T-helper 1 cell treated with Interleukin-12 subunit alpha and Interleukin-12 subunit beta and Interleukin-4 antibody, amounts not matched to agents 30 μg/mL and 1 μg/mL, for 36 hours (primary cell): ENCODE data around the gene SPEF2.
A peak's percentile ranks its signal among the peaks of the same experiment; 100 is the strongest.
"Not testable (repeated sequence)": the region's sequence is repeated elsewhere in the genome, so short reads cannot be mapped to it uniquely, and the experiment has no call there.

ENCODE experiments used
- H3K27ac Mint-ChIP-seq: one replicate; pipeline ENCODE4 v1.8.0; 2021; ENCODE audit warnings: mild to moderate bottlenecking, mixed read lengths
- H3K27me3 Mint-ChIP-seq: one replicate; pipeline ENCODE4 v1.8.0; 2021; ENCODE audit warnings: low read depth, mixed read lengths
- H3K36me3 Mint-ChIP-seq: one replicate; pipeline ENCODE4 v1.8.0; 2021; ENCODE audit warnings: low read depth, mixed read lengths
- H3K4me1 Mint-ChIP-seq: one replicate; pipeline ENCODE4 v1.8.0; 2021; ENCODE audit warnings: low read depth, mixed read lengths
- H3K4me3 Mint-ChIP-seq: one replicate; pipeline ENCODE4 v1.8.0; 2021; ENCODE audit warnings: mild to moderate bottlenecking, moderate library complexity, mixed read lengths
- H3K9me3 Mint-ChIP-seq: one replicate; pipeline ENCODE4 v1.8.0; 2021; ENCODE audit warnings: mixed read lengths

Gene SPEF2

DNA sequence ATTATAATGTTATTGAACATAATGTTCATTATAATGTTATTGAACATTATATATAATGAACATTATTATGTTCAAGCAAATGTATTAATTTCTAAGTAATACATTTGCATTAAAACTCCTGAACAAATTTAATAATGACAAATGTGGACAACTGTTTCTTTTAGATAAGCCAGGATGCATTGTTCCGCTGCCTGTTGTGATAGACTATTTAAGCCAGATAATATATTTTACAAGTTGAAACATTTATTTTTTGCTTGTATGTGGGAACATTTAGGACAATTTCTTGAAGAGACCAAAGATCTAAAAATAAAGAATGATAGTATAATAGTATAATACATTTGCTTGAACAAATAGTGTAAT, 54.6 kb downstream of the SPEF2 start:
- H3K27me3 Mint-ChIP-seq, H3K9me3 Mint-ChIP-seq, H3K36me3 Mint-ChIP-seq, H3K4me3 Mint-ChIP-seq: not testable (repeated sequence)
- peak overlapping the region; percentile 26 for H3K27ac Mint-ChIP-seq
- peaks cover 51% of the 10 kb centered on the region for H3K4me1 Mint-ChIP-seq

DNA sequence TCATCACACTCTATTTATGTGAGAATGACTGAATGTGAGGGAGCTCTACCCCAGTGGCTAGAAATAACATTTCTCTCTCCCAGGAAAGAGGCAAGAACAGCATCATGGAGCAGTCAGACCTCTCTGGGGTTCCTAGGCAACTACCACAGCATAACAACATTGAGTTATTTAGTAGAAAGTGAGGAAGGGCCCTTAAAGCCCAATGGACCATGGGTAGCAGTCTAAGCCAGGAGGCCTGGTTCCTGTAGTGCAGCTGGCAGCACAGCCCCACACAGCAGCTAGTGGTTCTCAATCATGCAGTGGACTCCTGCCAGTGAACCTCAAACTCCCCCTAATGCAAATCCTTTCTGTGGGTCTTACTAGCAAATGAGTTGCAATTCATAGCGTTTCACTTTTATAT, 55.3 kb downstream of the SPEF2 start:
- peak overlapping the region; percentile 38 for H3K4me3 Mint-ChIP-seq

DNA sequence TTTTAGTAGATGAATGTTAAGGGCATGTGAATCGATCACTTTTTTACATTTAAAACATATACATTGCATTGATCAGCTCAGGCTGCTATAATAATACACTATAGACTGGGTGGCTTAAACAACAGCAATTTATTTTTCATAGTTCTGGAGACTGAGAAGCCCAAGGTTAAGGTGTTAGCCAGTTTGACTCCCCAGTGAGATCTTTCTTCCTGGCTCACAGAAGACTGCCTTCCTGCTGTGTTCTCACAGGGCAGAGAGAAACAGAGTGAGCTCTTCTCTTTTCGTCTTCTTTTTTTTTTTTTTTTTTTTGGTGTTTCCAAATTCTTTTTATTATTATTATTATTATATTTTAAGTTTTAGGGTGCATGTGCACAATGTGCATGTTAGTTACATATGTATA, 56.4 kb downstream of the SPEF2 start:
- Mint-ChIP-seq H3K27ac (peak overlapping the region; percentile 82), H3K9me3 (no peaks in the 10 kb centered on the region), H3K27me3 (no peaks in the 10 kb centered on the region), H3K4me3 (peak overlapping the region; percentile 52), H3K36me3 (peaks cover 2% of the 10 kb centered on the region), H3K4me1 (peaks cover 48% of the 10 kb centered on the region)

More for the DNA sequence above, 55.3 kb downstream of the SPEF2 start:
- peak overlapping the region; percentile 82 for H3K27ac Mint-ChIP-seq
- peaks cover 4% of the 10 kb centered on the region for H3K36me3 Mint-ChIP-seq
- no peaks in the 10 kb centered on the region for H3K27me3 Mint-ChIP-seq
- no peaks in the 10 kb centered on the region for H3K9me3 Mint-ChIP-seq
- peaks cover 51% of the 10 kb centered on the region for H3K4me1 Mint-ChIP-seq

DNA sequence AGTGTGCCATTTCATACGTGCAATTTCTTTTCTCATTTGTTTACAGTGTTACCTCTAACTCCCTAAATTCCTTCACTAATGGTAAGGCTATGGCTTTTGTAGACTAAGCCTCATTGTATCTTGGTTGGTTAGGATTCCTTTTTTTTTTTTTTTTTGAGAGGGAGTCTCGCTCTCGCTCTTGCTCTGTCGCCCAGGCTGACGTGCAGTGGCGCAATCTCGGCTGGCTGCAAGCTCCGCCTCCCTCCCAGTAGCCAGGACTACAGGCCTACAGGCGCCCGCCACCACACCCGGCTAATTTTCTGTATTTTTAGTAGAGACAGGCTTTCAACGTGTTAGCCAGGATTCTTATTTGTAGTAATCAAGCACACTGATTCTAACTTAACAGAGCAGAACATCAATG, 57.7 kb downstream of the SPEF2 start:
- Mint-ChIP-seq H3K9me3 (no peaks in the 10 kb centered on the region), H3K4me1 (peaks cover 44% of the 10 kb centered on the region), H3K36me3 (peaks cover 2% of the 10 kb centered on the region), H3K27me3 (no peaks in the 10 kb centered on the region), H3K4me3 (no peak overlapping the region), H3K27ac (no peak overlapping the region)

DNA sequence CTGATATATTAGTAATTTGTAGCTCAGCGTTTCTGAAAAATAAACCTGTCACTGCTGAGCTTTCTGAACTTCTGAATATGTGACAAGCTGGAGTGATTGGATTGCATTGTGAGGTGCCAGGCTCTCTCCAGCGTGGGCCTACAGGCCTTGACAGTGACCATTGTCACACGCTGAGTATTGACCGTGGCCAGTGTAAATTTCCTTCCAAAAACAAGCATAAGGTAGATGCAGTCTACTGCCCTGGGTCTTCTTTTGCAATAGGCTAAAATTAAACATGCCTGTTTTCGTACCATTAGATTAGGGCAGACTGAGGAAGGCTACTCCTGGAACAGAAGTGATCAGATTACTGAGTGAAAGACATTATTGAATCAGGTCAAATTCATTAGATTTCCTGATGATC, 60.2 kb downstream of the SPEF2 start:
- Mint-ChIP-seq H3K27me3 (no peaks in the 10 kb centered on the region), H3K4me3 (no peak overlapping the region)

DNA sequence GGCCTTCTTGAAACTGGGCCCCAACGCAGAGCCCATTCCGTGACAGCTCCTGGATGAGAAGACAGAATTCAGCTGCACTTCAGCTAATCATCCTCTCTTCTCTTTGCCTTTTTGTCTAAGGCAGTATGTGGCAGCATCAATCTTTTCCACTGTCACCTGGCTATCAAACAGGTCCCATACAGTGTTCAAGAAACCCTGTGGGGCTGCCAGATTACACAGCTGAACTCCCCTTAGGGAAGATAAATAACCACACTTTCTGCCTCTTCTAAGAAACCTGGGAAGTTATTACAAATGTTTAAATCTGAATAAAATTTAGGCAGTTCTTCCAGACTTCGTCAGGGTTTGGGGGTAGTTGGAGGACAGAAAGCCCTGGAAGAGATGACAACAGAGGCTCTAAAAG, 61.0 kb downstream of the SPEF2 start:
- Mint-ChIP-seq H3K27ac (no peak overlapping the region), H3K4me1 (peaks cover 18% of the 10 kb centered on the region), H3K4me3 (no peak overlapping the region), H3K9me3 (no peaks in the 10 kb centered on the region), H3K36me3 (peaks cover 5% of the 10 kb centered on the region), H3K27me3 (no peaks in the 10 kb centered on the region)

More for the DNA sequence above, 60.2 kb downstream of the SPEF2 start:
- no peaks in the 10 kb centered on the region for H3K9me3 Mint-ChIP-seq
- H3K27ac Mint-ChIP-seq: no peak overlapping the region
- H3K36me3 Mint-ChIP-seq: peaks cover 5% of the 10 kb centered on the region
- peaks cover 26% of the 10 kb centered on the region for H3K4me1 Mint-ChIP-seq

DNA sequence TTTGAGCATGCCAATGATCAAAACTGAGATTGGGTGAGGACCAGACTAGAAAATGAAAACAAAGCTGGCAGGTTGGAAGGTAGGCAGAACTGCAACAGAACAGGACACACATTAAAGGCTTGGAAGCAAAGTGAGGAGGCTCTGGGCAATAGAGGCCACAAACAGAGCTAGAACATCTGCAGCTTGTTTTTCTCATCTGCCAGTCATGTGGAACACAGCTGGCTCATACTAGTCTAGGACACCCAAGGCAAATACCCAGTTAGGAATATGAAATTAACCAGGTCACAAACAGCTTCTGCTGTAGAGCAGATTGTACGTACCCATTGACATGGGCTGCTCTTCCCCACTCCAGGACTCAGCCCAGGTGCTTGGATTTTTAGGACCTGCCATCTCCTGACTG, 61.7 kb downstream of the SPEF2 start:
- Mint-ChIP-seq H3K27me3 (no peaks in the 10 kb centered on the region), H3K4me3 (no peak overlapping the region), H3K4me1 (peaks cover 16% of the 10 kb centered on the region), H3K9me3 (no peaks in the 10 kb centered on the region), H3K27ac (no peak overlapping the region), H3K36me3 (peaks cover 7% of the 10 kb centered on the region)

DNA sequence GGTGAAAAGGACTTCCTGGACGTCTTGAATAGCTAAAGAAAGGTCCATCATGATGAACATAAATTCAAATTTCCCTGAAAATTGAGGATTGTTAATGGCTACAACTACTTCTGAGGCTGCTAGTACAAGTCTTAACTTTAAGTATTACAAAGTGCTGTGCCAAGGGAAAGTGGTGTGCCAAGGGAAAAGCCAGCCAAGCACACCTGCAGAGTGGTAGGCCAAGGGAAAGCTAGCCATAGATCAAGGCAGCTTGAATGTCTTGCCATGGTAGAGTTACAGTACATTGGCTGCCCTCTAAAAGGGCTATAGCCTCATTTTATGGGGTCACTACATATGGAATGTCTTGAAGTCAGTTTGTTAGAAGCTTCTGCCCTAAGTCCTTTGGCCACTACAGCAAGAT, 64.2 kb downstream of the SPEF2 start:
- H3K9me3 Mint-ChIP-seq: no peaks in the 10 kb centered on the region
- no peak overlapping the region for H3K4me3 Mint-ChIP-seq
- H3K4me1 Mint-ChIP-seq: peaks cover 13% of the 10 kb centered on the region
- peaks cover 4% of the 10 kb centered on the region for H3K36me3 Mint-ChIP-seq
- no peaks in the 10 kb centered on the region for H3K27me3 Mint-ChIP-seq
- no peak overlapping the region for H3K27ac Mint-ChIP-seq

DNA sequence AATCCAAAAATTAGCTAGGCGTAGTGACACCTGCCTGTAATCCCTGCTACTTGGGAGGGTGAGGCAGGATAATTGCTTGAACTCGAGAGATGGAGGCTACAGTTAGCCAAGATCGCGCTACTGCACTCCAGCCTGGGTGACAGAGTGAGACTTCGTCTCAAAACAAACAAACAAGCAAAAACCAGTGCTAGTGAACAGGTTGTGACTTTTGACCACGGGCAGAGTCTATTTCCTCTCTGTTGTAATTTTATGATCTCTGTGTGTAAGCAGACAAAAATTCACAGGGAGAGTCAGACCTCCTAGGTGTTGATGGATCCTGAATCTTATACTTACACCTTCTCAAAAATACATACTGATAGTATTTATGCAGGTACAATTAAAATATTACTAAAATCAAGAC, 65.8 kb downstream of the SPEF2 start:
- Mint-ChIP-seq H3K27ac (no peak overlapping the region), H3K27me3 (no peaks in the 10 kb centered on the region), H3K36me3 (peaks cover 4% of the 10 kb centered on the region), H3K4me1 (peaks cover 13% of the 10 kb centered on the region), H3K4me3 (no peak overlapping the region), H3K9me3 (no peaks in the 10 kb centered on the region)

DNA sequence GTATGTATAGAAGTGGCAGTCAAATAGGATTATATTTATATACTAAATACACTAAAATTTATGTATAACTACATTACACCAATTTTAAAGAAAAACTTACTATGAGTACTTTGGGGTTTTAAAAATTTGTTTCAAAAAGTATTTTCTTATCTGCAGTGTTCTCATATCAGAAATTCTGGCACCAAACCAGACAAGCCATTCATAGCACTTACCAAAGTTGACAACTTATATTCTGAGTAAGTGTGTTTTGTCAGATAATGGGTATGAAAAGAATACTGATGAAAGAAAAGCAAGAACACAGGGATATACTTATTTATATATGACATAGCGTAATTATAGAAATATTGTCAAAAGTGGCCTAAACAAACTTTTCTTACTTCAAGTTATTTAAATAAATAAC, 67.5 kb downstream of the SPEF2 start:
- peaks cover 2% of the 10 kb centered on the region for H3K4me1 Mint-ChIP-seq
- H3K27ac Mint-ChIP-seq: no peak overlapping the region
- peaks cover 4% of the 10 kb centered on the region for H3K36me3 Mint-ChIP-seq
- peaks cover 4% of the 10 kb centered on the region for H3K27me3 Mint-ChIP-seq
- no peak overlapping the region for H3K4me3 Mint-ChIP-seq
- no peaks in the 10 kb centered on the region for H3K9me3 Mint-ChIP-seq

DNA sequence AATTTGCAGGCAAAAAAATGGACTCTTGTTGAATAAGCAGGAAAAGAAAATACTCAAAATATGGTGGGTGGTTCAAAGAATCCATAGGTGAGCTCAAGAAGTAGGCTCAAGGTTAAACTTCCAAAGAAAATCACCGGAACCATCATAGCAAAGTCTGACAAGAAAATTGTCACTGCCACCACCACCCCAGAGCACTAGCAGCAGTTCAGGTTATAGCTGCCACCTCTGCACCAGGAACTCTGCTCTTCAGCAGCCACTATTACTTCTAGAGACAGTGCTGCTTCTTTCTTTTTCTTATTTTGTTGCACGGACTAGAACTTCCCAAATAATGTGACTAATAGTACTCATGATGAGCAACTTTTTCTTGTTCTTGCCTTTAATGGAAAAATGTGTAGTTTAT, 70.3 kb downstream of the SPEF2 start:
- Mint-ChIP-seq H3K36me3 (peaks cover 2% of the 10 kb centered on the region), H3K4me1 (peaks cover 2% of the 10 kb centered on the region), H3K27ac (no peak overlapping the region), H3K9me3 (no peaks in the 10 kb centered on the region), H3K4me3 (no peak overlapping the region), H3K27me3 (peaks cover 4% of the 10 kb centered on the region)

DNA sequence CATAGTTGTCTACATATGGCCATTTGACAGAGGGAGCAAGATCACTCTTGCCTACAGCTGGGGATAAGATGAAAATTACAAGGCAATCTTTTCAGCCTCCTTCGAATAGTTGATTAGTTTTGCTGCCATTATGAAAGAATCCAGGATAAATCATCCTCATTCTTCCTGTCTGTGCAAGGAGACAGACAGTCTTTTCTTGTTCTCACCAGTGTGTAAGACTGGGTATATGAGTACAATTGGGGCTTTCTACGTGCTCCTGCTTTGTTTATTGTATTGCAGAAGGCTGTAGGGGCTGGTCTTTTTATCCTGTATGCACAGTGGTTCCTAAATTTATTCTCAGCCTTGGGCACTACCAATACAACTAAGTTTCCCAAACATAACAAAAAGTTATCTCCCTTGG, 76.8 kb downstream of the SPEF2 start:
- Mint-ChIP-seq H3K4me1 (peaks cover 2% of the 10 kb centered on the region), H3K27me3 (peaks cover under 1% of the 10 kb centered on the region)

DNA sequence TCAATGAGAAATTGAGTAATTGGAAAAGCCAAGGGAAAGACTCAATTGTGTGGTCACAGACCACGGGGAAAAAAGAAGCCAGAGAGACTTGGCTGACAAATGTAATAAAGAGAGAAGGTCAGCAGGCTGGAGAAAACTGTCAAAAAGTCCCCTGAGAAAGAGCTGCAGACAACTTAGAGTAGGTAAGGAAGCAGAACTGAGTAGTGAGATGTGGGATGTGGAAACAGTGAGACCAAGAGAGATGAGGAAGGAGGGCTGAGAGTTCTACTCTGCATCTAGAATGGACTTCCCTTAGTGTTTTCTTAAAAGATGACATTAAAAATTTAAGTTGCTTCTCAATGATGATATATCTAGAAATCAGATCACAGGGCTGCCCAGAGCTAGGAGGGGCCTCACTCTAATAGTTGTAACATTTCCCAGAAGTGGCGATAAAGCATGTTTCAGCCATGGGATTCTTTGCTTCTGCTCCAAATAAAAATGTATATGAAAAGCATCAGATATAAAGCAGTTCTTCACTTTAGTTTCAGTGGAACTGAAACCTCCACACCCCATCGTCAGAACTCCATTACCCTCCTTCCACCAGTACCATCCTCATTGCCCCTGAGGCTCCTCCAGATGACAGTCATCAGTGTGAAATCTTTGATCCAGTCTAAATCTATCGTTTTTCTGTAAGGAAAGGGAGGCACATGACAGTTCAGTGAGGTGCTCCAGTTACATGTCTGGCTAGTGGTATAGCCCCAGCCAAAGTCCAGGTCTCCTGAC, 80.6 kb downstream of the SPEF2 start:
- peaks cover 7% of the 10 kb centered on the region for H3K36me3 Mint-ChIP-seq
- no peak overlapping the region for H3K4me3 Mint-ChIP-seq
- no peaks in the 10 kb centered on the region for H3K9me3 Mint-ChIP-seq
- no peaks in the 10 kb centered on the region for H3K27me3 Mint-ChIP-seq
- H3K27ac Mint-ChIP-seq: no peak overlapping the region
- peaks cover 2% of the 10 kb centered on the region for H3K4me1 Mint-ChIP-seq

More for the DNA sequence above, 76.8 kb downstream of the SPEF2 start:
- no peaks in the 10 kb centered on the region for H3K9me3 Mint-ChIP-seq
- no peak overlapping the region for H3K4me3 Mint-ChIP-seq
- H3K27ac Mint-ChIP-seq: no peak overlapping the region
- peaks cover 4% of the 10 kb centered on the region for H3K36me3 Mint-ChIP-seq

DNA sequence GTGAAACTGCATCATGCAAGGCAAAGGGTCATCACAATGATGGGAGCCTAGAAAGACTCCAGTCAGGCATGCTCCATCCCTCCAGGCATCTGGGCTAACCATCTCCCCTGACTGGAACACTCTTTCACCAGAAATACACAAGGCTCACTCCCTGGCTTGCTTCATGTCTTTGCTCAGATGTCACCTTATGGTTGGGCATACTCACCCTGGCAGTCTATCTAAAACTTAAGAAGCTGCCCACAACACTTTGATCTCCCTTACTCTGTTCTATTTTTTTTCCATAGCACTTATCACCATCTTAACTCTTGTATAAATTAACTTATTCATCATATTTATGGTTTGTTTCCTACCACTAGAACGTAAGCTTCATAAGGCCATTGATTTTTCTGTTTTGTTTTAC, 90.0 kb downstream of the SPEF2 start:
- no peaks in the 10 kb centered on the region for H3K27me3 Mint-ChIP-seq
- no peaks in the 10 kb centered on the region for H3K4me1 Mint-ChIP-seq
- peaks cover 9% of the 10 kb centered on the region for H3K36me3 Mint-ChIP-seq
- H3K27ac Mint-ChIP-seq: no peak overlapping the region
- no peak overlapping the region for H3K4me3 Mint-ChIP-seq
- H3K9me3 Mint-ChIP-seq: no peaks in the 10 kb centered on the region

DNA sequence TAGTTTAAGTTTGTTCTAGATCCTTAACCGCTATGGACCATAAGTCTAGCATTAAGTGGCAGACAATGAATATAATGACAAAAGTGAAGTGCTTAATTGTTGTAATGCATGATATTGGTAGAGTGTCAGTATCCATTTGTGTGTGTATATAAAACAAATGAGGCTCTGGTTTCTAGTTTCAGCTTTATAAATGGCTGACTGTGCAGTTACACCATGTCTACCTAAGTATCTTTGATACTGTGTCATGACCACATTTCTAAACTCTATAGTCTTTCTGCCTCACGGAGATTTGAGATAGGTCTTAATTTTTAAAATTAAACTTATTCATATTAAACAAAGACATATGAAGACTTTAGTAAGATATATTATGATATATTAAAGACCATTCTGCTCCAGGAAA, 92.0 kb downstream of the SPEF2 start:
- Mint-ChIP-seq H3K4me3 (no peak overlapping the region), H3K27me3 (no peaks in the 10 kb centered on the region), H3K27ac (no peak overlapping the region), H3K4me1 (no peaks in the 10 kb centered on the region), H3K36me3 (peaks cover 9% of the 10 kb centered on the region), H3K9me3 (no peaks in the 10 kb centered on the region)

DNA sequence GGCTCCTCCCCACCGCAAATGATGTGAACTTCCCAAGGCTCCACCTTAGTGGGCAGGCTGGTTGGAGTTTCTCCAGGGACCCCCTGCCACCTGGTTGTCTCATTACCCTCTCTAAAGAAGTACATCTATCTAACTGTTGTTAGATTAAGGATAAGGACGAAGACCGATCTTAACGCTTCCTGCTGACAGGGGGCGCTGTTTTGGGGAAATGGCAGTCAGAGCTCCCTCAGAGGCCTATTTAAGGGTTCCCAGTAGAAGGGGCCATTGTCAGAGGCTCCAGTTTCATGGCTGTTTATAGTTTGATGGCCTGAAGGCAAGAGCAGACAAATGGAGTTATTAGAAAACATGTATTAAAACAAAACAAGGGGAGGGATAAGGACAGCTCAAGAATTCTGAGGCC, 100.1 kb downstream of the SPEF2 start:
- H3K27ac Mint-ChIP-seq: no peak overlapping the region
- peaks cover 4% of the 10 kb centered on the region for H3K36me3 Mint-ChIP-seq
- no peaks in the 10 kb centered on the region for H3K27me3 Mint-ChIP-seq
- no peak overlapping the region for H3K4me3 Mint-ChIP-seq
- peaks cover 13% of the 10 kb centered on the region for H3K9me3 Mint-ChIP-seq
- no peaks in the 10 kb centered on the region for H3K4me1 Mint-ChIP-seq
